HG03280 (cell line): Measurements from ENCODE around the gene EIF1AX.
"Not testable (repeated sequence)": the region's sequence is repeated elsewhere in the genome, so short reads cannot be mapped to it uniquely, and the experiment has no call there.

Experiments
- ATAC-seq: cut with Tn5 transposase; IDR thresholded peaks from one replicate; pipeline ENCODE4 v1.9.1; 2021; ENCODE audit warnings: mild to moderate bottlenecking, moderate library complexity; ENCODE audit not compliant: unreplicated experiment

The EIF1AX gene

GRCh38 chrX:20141281-20142220 is at the start of gene EIF1AX:
Gene EIF1AX, minus strand, starts transcription at chrX:20141838. Its CDS starts 198 bp downstream, at chrX:20141640.
- ATAC-seq: peak; percentile 99

GRCh38 chrX:20189171-20189570 is 47.5 kb upstream of the EIF1AX start:
- no peak for ATAC-seq

- ATAC-seq: no peak
Measured at GRCh38 chrX:20181598-20182329, 40.1 kb upstream of the EIF1AX start.

- no peak for ATAC-seq
Measured at GRCh38 chrX:20177093-20177492, 35.5 kb upstream of the EIF1AX start.

- ATAC-seq: no peak
Measured at GRCh38 chrX:20173856-20174255, 32.2 kb upstream of the EIF1AX start.

GRCh38 chrX:20173313-20173712 is 31.7 kb upstream of the EIF1AX start:
- no peak for ATAC-seq

- ATAC-seq: no peak
Measured at GRCh38 chrX:20171887-20172286, 30.2 kb upstream of the EIF1AX start.

GRCh38 chrX:20162516-20162915 is 20.9 kb upstream of the EIF1AX start:
- ATAC-seq: not testable (repeated sequence)

- no peak for ATAC-seq
Measured at GRCh38 chrX:20159797-20160385, 18.3 kb upstream of the EIF1AX start.

GRCh38 chrX:20151689-20152088 is 10.1 kb upstream of the EIF1AX start:
- ATAC-seq: no peak

- no peak for ATAC-seq
Measured at GRCh38 chrX:20149326-20149725, 7.7 kb upstream of the EIF1AX start.

GRCh38 chrX:20147561-20147960 is 5.9 kb upstream of the EIF1AX start:
- no peak for ATAC-seq

- no peak for ATAC-seq
Measured at GRCh38 chrX:20144491-20144890, 2.9 kb upstream of the EIF1AX start.

GRCh38 chrX:20143561-20143960 is 1.9 kb upstream of the EIF1AX start:
- ATAC-seq: no peak

GRCh38 chrX:20143111-20143510 is 1.5 kb upstream of the EIF1AX start:
- ATAC-seq: no peak

- ATAC-seq: no peak
Measured at GRCh38 chrX:20140420-20140819, 1.2 kb downstream of the EIF1AX start.

- ATAC-seq: no peak
Measured at GRCh38 chrX:20139966-20140365, 1.7 kb downstream of the EIF1AX start.

- ATAC-seq: no peak
Measured at GRCh38 chrX:20135944-20136343, 5.7 kb downstream of the EIF1AX start.

- ATAC-seq: no peak
Measured at GRCh38 chrX:20132666-20133065, 9.0 kb downstream of the EIF1AX start.

- no peak for ATAC-seq
Measured at GRCh38 chrX:20130357-20130756, 11.3 kb downstream of the EIF1AX start.

GRCh38 chrX:20129547-20129946 is 12.1 kb downstream of the EIF1AX start:
- ATAC-seq: no peak

- ATAC-seq: no peak
Measured at GRCh38 chrX:20128670-20129069, 13.0 kb downstream of the EIF1AX start.
